ENCODE data around the gene GTF2IRD1.
"Not testable (repeated sequence)": the region's sequence is repeated elsewhere in the genome, so short reads cannot be mapped to it uniquely, and the experiment has no call there.

GTF2IRD1 gene

DNA sequence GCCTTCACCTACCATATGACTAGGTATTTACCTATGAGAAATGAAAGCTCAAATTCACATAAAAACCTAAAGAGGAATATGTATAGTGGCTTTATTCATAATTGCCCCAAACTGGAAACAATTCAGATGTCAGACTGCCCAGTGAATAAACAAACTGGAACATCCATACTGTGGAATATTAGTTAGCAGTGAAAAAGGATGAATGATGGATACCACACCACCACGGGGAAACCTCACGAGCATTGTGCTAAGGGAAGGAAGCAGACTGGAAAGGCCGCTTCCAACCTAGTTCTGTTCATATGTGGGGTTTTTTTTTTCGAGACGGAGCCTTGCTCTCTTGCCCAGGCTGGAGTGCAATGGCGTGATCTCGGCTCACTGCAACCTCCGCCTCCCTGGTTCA is 16.8 kb downstream of the GTF2IRD1 start:
- DNase-seq (ENCODE audit: low spot score), result no peak

DNA sequence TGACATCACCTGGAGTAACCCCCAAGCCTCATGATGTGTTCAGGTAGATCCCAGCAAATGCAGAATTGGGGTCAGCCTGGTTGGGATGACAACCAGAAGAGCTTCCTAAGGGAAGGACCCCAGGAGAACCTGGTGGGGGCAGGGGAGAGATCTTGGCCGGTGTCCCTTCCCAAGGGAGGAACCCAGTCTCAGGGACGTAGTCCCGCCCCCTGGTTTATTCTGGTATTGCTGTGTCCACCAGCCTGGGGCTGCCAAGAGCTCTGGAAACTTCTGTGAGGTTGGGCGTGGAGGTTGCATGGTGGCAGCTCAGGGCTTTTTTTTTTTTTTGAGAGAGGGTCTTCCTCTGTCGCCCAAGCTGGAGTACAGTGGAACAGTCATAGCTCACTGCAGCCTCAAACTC is 19.4 kb downstream of the GTF2IRD1 start:
- DNase-seq (ENCODE audit: low spot score), result no peak

DNA sequence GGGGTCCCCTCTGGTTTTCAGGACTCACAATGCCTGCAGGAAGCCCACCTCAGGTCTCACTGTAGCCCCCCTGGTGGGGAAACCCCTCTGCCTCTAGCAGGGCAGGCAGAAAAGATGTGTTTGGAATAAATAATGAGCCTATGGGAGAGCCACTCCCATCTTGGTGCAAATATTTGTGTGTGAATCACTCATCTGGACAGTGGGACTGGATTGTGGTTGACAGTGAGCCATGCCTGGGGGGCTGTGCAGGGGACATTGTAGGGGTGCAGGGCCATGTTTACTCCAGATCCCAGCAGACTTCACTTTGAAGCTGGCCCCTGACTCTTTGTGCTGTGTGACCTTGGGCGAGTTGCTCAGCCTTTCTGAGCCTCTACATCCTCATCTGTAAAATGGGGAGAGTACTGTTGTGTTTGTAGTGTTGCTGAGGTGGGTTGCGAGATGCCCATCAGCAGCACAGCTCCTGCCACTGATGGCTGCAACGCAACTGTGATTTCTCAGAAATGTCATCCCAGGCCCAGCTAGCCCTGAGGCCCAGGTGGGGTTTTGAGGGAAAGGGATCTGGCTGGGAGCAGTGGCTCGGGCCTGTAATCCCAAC is 20.7 kb downstream of the GTF2IRD1 start:
- DNase-seq (ENCODE audit: low spot score), result no peak

DNA sequence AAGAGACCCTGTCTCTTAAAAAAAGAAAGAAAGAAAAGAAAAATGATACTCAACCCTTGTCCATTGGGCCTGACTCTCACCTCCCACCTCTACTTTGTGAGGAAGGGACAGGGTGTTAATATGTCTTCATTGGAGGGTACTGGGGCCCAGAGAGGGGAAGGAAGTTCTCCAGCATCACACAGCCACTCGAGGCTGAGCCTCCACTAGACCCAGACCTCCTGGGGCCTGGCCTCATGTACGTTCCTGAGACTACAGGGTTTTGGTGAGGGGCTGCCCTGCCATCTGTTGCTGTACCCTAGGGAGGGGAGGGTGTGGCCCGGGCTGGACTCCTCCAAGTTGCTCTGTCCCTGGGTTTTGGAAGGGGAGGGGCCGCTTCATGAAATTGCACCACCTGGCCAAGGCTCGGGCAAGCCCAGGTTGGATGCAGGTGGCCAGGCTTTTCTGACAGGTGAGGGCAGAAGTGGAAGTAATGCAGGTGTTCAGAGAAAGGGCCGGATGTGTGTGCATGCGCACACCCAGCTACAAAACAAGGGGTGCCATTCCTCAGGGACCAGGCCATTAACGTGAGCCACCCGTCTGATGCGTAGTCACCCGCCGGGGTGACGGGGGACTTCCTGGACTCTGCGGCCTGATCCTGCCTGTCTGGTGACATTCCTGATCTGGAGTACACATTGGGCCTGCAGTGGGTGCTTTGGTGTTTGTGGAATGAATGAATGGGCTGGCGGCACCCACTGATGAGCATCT is 21.7 kb downstream of the GTF2IRD1 start:
- no peak for DNase-seq (ENCODE audit: low spot score)

DNA sequence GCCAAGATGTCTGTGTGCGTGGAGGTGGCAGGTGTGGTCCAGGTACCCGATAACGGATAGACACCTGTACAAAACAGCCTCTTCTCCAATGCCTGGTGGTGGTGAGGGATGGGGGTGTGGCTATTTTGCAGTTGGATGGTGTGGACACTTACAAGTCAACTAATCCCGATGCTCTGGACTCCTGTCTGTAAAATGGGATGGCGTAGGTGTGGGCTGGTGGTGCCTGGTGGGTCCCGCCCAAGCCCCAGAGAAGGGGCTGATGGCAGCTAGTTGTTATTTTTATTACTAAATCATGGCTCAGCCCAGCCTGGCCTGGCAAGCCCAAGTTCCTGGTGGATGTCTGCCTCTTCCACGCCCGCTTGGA is 22.3 kb downstream of the GTF2IRD1 start:
- no peak for DNase-seq (ENCODE audit: low spot score)

DNA sequence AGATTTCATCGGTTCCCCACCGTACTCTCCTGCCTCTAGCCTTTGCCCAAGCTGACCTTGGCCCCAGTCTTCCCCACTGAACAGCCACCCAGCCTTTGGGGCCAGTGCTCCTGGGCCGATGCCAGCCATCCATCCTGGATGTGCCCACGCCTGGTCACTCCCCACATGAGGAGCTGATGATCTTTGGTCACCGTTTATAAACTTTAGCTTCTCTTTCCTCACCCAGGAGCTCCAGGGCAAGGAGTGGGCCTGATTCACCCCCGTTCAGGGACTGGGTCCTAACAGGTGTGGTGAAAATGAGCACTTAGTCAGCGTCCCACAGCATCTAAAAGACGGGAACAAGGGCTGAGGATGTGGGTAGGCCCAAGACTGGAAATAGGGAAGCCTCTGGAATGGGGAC is 22.9 kb downstream of the GTF2IRD1 start:
- DNase-seq (ENCODE audit: low spot score), result no peak

DNA sequence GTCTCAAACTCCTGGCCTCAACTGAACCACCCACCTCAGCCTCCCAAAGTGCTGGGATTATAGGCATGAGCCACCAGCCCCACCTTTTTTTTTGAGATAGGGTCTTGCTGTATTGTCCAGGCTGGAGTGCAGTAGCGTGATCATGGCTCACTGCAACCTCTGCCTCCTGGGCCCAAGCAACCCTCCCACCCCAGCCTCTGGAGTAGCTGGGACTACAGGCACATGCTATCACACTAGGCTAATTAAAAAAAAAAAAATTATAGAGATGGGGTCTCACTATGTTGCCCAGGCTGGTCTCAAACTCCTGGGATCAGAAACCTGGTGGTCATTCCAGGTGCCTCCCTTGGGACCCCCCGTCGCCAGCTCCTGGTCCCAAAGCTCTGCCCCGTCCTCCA is 25.0 kb downstream of the GTF2IRD1 start:
- no peak for DNase-seq (ENCODE audit: low spot score)

DNA sequence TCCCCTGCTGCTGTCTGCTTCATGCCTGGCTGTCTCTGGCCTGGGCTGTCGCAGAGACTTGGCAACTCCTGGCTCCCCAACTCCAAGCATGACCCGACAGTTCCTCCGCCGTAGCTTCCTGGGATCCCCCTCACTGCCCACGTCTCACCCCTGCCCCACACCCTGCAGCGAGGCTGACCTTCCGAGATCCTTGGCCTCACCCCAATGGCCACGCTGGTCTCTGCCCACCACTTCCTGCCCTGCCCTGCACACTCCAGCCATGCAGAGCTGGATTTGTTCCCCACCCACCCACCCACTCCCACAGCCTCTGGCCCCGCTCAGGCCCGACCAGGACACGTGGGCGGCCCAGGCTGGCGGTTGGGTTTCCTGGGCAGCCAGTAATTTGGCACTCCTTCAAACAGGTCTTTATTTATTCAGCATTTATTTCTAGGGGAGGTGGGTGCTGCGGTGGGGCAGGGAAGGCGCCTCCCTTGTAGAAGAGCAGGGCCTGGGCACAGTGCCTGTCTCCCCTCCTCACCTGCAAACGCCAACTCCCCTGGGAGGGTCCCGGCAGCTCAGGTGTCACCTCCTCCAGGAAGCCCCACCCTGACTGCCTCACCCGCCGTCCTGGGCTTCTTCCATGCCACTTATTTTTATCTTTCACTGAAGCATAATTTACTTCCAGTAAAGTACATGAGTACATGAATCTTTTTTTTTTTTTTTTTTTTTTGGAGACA is 25.5 kb downstream of the GTF2IRD1 start:
- DNase-seq (ENCODE audit: low spot score), result no peak

DNA sequence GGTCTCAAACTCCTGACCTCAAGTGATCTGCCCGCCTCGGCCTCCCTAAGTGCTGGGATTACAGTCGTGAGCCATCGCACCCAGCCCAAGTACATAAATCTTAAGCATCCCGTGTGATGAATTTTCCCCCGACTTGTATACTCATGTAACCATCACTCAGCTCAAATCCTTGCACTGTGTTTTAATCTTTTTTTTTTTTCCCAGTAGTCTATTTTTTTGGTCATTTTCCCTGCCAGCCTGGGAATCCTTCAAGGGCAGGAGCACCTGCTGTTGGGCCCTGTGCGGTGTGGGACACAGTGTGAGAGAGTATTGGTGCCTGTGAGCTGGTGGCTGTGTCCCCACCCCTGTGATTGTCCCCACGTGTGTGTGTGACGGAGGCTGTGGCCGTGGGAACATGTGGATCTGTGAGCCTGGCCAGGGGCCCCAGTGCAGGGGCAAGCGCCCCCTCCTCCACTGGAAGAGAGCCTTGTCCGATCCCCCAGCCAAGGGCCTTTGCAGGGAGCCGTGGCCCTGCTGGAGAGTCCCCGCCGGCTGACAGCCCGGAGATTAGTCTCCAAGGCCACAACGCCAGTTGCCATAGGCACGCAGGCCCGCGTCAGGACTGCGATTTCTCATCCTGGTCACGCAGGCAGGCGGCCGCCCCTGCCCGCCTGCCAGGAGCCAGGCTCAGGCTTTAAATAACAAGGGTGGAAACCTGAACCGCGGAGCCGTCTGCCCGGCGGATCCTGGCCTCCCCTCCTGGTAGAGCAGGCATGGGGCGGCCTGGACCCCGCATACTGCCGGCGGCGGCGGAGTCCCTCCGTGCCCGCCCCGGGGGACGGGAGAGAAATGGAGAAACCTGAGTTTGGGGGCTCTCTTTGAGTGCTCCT is 26.5 kb downstream of the GTF2IRD1 start:
- no peak for DNase-seq (ENCODE audit: low spot score)

DNA sequence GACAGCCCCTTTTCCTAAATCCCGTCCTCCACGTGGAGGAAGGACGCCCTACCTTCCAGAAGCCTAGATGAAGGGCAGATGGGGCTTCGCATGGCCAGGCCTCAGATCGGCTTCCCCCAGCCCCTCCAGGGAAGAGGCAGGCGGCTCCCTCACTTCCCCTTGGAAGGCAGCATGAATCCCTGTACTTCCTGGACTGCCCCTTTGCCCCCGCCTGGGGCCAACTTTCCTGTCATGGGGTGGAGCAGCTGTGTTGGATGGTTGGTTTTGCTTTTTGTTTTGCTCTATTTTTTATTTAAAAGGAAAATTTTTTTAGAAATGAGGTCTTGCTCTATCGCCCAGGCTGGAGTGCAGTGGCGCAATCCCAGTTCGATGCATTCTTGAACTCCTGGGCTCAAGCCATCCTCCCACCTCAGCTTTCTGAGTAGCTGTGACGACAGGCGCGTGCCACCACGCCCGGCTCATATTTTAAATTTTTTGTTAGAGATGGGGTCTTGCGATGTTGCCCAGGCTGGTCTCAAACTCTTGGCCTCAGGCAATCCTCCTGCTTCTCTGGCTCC is 27.2 kb downstream of the GTF2IRD1 start:
- no peak for DNase-seq (ENCODE audit: low spot score)

DNA sequence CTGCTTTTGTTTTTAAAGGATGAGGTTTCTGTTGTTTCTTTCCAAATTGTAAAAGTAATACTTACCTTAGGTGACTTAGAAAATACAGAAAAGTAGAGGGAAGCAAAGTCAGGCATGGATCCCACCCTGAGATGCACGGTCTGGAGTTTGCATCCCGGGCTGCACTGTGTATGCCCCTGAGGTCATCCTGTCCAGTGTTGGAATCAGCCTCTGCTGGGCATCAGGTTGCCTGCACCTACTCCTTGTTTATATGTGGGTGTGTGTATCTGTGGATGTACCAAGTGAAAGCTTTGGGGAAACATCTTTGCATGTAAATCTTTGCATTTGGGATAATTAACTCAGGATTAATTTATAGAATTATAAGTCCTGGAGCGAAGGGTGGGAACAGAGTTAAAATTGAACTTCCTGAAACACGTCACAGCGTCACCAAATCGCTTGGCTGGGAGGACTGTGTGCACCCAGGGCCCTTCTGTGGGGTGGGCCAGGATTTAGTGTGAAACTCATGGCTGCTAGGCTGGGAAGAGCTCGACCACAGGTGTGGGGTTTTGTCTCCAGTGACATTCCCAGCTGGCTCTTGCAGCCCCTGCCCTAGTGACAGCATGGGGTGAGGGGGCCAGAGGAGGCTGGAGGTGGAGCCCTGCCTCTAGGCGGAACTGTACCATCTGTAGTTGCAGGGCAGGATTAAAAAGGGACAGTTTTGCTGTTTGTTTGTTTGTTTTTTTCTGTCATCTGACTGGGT is 27.9 kb downstream of the GTF2IRD1 start:
- no peak for DNase-seq (ENCODE audit: low spot score)

DNA sequence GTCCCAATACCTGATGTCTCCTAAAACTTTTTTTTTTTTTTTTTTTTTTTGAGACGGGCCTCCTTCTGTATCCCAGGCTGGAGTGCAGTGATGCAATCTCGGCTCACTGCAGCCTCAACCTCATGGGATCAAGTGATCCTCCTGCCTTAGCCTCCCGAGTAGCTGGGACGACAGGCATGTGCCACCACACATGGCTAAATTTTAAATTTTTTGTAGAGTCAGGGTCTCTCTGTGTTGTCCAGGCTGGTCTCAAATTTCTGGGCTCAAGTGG is 28.4 kb downstream of the GTF2IRD1 start:
- no peak for DNase-seq (ENCODE audit: low spot score)

DNA sequence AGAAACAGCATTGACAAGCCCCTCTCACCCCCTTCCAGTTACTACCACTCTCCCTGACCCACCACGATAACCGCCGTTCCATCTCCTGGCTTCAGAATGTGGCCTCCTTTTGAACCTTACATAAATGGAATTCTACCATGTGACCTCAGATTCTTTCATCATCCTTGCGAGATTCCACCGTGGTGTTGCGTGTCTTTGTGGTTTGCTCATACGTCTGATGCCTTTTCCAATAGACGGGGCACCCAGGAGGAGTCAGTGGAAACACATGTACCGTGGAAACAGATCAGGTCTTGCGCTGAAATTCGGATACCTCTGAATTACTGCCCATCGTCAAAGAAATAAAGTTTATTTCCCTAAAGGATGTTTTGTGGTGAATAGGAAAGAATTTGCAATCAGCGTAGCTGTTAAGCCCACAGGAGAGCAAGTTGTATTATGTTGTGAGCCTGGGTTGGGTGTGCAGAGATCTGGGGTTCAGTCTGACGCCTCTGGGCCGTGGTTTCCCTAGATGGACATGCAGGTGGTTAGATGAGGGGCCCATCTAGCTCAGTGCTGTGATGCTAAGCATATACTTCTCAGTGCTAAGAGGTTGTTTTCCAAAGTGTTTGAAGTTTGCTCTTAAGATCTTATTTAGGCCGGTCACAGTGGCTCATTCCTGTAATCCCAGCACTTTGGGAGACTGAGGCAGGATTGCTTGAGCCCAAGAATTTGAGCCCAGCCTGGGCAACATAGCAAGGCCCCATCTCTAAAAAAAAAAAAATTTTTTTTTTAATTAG is 29.1 kb downstream of the GTF2IRD1 start:
- peak; percentile 49 for DNase-seq (ENCODE audit: low spot score)

DNA sequence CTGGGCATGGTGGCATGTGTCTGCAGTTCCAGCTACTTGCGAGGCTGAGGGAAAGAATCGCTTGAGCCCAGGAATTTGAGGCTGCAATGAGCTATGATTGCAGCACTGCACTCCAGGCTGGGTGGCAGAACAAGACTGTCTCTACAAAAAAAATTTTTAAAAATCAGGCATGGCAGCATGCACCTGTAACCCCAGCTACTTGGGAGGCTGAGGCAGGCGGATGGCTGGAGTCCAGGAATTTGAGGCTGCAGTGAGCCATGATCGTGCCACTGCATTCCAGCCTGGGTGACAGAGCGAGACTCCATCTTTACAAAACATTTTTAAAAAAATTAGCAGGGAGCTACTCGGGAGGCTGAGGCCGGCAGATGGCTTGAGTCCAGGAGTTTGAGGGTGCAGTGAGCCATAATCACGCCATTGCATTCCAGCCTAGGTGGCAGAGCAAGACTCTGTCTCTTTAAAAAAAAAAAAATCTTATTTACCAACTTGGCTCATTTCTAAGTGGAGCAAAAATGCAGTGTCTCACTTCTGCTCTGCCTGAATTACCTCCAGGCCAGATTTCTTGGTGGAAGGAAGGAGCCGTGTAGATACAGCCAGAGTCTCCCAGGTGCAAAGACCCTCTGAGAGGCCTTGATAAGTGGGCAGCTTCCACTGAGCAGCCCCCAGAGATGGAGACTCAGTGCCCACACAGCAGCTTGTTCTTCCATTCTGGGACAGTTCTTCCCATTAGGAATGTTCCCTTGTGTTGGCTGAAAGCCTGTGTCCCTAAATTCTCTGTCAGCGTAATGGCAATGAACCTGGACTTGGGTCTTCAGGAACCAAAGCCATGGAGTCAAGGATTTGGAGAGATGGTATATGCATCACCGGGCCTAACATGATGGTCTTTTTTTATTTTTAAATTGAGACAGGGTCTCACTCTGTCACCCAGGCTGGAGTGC is 30.0 kb downstream of the GTF2IRD1 start:
- DNase-seq (ENCODE audit: low spot score), result no peak

DNA sequence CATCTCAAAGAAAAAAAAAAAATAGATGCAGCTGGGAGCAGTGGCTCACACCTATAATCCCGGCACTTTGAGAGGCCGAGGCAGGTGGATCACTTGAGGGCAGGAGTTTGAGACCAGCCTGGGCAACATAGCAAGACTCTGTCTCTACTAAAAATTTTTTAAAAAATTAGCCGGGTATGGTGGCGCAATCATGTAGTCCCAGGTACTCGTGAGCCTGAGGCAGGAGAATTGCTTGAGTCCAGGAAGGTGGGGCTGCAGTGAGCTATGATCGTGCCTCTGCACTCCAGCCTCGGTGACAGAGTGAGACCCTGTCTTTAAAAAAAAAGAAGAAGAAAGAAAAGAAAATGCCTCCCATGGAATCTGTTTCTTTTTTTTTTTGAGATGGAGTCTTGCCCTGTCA is 31.9 kb downstream of the GTF2IRD1 start:
- no peak for DNase-seq (ENCODE audit: low spot score)

DNA sequence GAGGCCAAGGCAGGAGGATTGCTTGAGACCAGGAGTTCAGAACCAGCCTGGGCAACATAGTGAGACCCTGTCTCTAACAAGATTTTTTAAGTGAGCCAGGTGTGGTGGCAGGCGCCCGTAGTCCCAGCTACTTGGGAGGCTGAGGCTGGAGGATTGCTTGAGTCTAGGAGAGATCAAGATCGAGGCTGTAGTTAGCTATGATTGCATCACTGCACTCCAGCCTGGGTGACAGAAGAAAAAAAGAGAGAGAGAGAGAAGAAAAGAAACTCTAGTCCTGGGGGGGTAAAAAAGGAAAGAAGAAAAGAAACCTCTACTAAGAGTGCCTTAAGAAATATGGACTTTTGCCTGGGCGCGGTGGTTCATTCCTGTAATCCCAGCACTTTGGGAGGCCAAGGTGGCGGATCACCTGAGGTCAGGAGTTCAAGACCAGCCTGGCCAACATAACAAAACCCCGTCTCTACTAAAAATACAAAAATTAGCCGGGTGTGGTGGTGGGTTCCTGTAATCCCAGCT is 34.9 kb downstream of the GTF2IRD1 start:
- DNase-seq (ENCODE audit: low spot score), result not testable (repeated sequence)

DNA sequence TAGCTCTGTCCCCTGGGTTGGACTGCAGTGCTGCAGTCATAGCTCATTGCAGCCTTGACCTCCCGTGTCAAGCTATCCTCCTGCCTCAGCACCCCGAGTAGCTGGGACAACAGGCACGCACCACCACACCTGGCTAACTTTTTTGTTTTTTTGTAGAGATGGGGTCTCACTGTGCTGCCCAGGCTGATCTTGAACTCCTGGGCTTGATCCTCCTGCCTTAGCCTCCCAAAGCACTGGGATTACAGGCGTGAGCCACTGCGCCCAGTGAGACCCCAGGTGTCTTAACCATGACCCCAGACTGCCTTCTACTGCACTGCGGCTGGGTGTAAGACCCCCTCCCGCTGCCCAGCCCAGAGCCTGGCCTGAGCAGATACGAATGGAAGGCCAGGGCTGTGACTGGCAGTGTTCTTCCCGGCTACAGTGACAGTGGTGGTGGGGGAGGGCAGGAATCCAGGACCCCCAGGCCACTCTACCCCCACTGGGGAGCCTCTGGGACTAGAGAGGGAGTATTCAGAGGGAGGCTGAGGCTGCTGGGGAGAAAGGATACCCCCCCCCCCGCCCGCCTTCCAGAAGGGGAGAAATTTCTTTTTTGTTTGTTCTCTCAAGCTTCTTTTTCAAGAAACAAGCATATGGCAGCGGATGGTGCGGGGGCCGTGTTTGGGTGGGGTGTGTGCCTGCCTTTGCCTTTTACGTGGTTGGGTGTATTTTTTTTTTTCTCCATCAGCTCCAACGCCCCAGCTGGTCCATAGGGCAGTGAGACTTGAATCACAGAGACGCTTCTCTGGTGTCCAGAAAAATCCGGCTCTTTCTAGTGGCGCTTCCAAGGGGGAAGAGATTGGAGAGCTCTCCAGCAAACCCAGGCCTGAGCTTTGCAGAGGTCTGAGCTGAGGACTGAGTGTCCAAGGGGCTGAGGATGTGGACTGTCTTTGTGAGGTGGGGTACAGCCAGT is 36.6 kb downstream of the GTF2IRD1 start:
- no peak for DNase-seq (ENCODE audit: low spot score)

DNA sequence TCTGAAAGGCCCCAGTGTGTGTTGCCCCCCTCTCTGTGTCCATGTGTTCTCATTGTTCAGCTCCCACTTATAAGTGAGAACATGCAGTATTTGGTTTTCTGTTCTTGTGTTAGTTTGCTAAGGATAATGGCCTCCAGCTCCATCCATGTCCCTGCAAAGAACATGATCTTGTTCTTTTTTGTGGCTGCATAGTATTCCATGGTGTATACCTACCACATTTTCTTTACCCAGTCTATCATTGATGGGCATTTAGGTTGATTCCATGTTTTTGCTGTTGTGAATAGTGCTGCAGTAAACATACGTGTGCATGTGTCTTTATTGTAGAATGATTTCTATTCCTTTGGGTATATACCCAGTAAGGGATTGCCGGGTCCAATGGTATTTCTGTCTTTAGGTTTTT is 37.8 kb downstream of the GTF2IRD1 start:
- not testable (repeated sequence) for DNase-seq (ENCODE audit: low spot score)
